ENCODE results near the gene LILRB2.

GRCh38 chr19:54262470-54262869 is 18.4 kb downstream of the LILRB2 start:
- TF ChIP-seq BCL6 (CRISPR knock-in tag; IDR thresholded peaks at IDR 0.05): no peak
- TF ChIP-seq TARDBP (IDR thresholded peaks at IDR 0.05): no peak
- TF ChIP-seq NR4A1 (CRISPR knock-in tag; IDR thresholded peaks at IDR 0.05): no peak
- TF ChIP-seq NR4A1 (tag; IDR thresholded peaks at IDR 0.05): no peak
